ENCODE data around the gene PRRT3.

- TF ChIP-seq BRCA1 (IDR thresholded peaks at IDR 0.05; ENCODE audit: low read depth, low read length) (no peak), MAX (IDR thresholded peaks at IDR 0.05) (no peak), CTCF (IDR thresholded peaks at IDR 0.05; ENCODE audit: control extremely low read depth in 1 of 3, insufficient read depth in 1 of 3, low read depth in 1 of 3, low read length in 3 of 3) (no peak)
Observed at GRCh38 chr3:9948586-9948985, 3.6 kb downstream of the PRRT3 start.

Data from H1 (cell line).